Left ventricle myocardium inferior (tissue), 1 donor: ENCODE measurements around the gene FSCN2. TPM values are rescaled to one million over a fixed set of nuclear protein-coding genes. Genes with fewer than 3 reads are reported as not detected.

Experiments
- DNase-seq: peaks from one replicate; pipeline ENCODE4 v3.0.0-alpha.2; 2020
- H3K27ac ChIP-seq: fragments of 200-600 bp; replicated peaks from 2 replicates; pipeline ENCODE4 v1.8.0; 2021
- H3K27me3 ChIP-seq: fragments of 200-600 bp; 2 replicates; pipeline ENCODE4 v1.8.0; 2021; ENCODE audit warnings: low read depth
- H3K36me3 ChIP-seq: fragments of 200-600 bp; 2 replicates; pipeline ENCODE4 v1.8.0; 2021
- H3K4me1 ChIP-seq: fragments of 200-600 bp; 2 replicates; pipeline ENCODE4 v1.8.0; 2021
- H3K4me3 ChIP-seq: fragments of 200-600 bp; 2 replicates; pipeline ENCODE4 v1.8.0; 2021; ENCODE audit warnings: mild to moderate bottlenecking, moderate library complexity
- H3K9me3 ChIP-seq: fragments of 200-600 bp; replicated peaks from 2 replicates; pipeline ENCODE4 v1.8.0; 2021
- CTCF ChIP-seq: fragments of 200-600 bp; IDR thresholded peaks from 2 replicates; pipeline ENCODE4 v1.8.0; 2021; ENCODE audit warnings: antibody characterized with exemption, mild to moderate bottlenecking, borderline replicate concordance
- intact Hi-C: fragments of 100-400 bp; cut with micrococcal nuclease; formaldehyde crosslinking; loops from one replicate; pipeline ENCODE4 v1.11.0; 2022
- total RNA-seq: library from RNA; stranded (reverse); fragmentation: NEBNext Ultra II Directional; extraction: Animal tissue kit (Norgen Biotek cat#: 25700); gene quantifications from one replicate; pipeline ENCODE4 v1.2.1, GENCODE V29; 2021
- donor health status: DM: no; HTN: yes; CAD: no; lungs with severe emphysema.

The FSCN2 gene
- total RNA-seq, 1 donor from 2014 or later = 0.38 TPM

GRCh38 chr17:81510785-81511553, 17.2 kb upstream of the FSCN2 start:
- intact Hi-C loops = no loop called here
- peaks cover 4% of the 10 kb centered on the region for H3K9me3 ChIP-seq
- no peaks in the 10 kb centered on the region for H3K27me3 ChIP-seq
- peak overlapping the region; percentile 93 for H3K4me3 ChIP-seq
- H3K36me3 ChIP-seq = peaks cover 40% of the 10 kb centered on the region
- TF ChIP-seq CTCF = no peak
- DNase-seq = no peak
- peaks cover 68% of the 10 kb centered on the region for H3K4me1 ChIP-seq
- H3K27ac ChIP-seq = peak overlapping the region; percentile 99

- no peak for TF ChIP-seq CTCF
- peaks cover 4% of the 10 kb centered on the region for H3K9me3 ChIP-seq
- intact Hi-C loops = no loop called here
- DNase-seq = no peak
- peak overlapping the region; percentile 93 for H3K4me3 ChIP-seq
- peak overlapping the region; percentile 99 for H3K27ac ChIP-seq
- H3K27me3 ChIP-seq = no peaks in the 10 kb centered on the region
- H3K4me1 ChIP-seq = peaks cover 73% of the 10 kb centered on the region
- peaks cover 42% of the 10 kb centered on the region for H3K36me3 ChIP-seq
These were observed 16.7 kb upstream of the FSCN2 start for GRCh38 chr17:81511554-81511803.

GRCh38 chr17:81511804-81512561, 16.2 kb upstream of the FSCN2 start:
- intact Hi-C loops = no loop called here
- peaks cover 78% of the 10 kb centered on the region for H3K4me1 ChIP-seq
- H3K36me3 ChIP-seq = peaks cover 45% of the 10 kb centered on the region
- DNase-seq = no peak
- peak overlapping the region; percentile 99 for H3K27ac ChIP-seq
- H3K4me3 ChIP-seq = peak overlapping the region; percentile 93
- no peaks in the 10 kb centered on the region for H3K27me3 ChIP-seq
- H3K9me3 ChIP-seq = peaks cover 4% of the 10 kb centered on the region
- no peak for TF ChIP-seq CTCF

- H3K36me3 ChIP-seq = peaks cover 45% of the 10 kb centered on the region
- H3K27me3 ChIP-seq = no peaks in the 10 kb centered on the region
- H3K9me3 ChIP-seq = peaks cover 3% of the 10 kb centered on the region
- DNase-seq = peak; percentile 93
- peak within 1 kb of the TSS; percentile 93 for H3K4me3 ChIP-seq
- peak within 1 kb of the TSS; percentile 99 for H3K27ac ChIP-seq
- TF ChIP-seq CTCF = no peak
- intact Hi-C loops = no loop called here
- H3K4me1 ChIP-seq = peaks cover 86% of the 10 kb centered on the region
These were observed 15.4 kb upstream of the FSCN2 start, which contains the start of gene ACTG1 for GRCh38 chr17:81512562-81513371. Gene ACTG1, minus strand, starts transcription at chr17:81512799. Its CDS starts 445 bp downstream, at chr17:81512354.

DNA sequence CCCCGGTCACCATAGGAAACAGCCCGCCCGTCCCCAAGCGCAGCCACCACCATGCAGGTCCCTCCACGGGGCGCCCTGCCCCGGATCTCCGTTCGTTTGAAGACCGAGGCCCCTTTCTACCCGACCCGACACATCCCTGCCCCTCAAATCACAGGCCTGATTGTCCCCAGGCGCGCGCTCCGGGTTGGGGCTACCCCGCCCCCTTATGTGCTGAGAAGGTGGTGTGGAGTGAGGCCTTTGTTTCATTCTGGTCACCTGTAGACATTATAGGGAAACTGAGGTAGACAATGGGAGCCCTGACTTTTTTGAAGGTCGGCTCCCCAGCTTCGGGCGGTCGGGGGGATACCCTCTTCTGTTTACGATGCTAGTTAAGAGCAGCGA, 14.8 kb upstream of the FSCN2 start:
- DNase-seq = peak; percentile 62
- intact Hi-C loops = no loop called here
- Histone ChIP-seq H3K36me3 (peaks cover 45% of the 10 kb centered on the region), H3K9me3 (no peaks in the 10 kb centered on the region), H3K27me3 (no peaks in the 10 kb centered on the region), H3K27ac (peak overlapping the region; percentile 99), H3K4me3 (peak overlapping the region; percentile 93), H3K4me1 (peaks cover 92% of the 10 kb centered on the region)
- peak; percentile 7 for TF ChIP-seq CTCF
